ENCODE data around the gene MPPED2.

MPPED2 gene

DNA sequence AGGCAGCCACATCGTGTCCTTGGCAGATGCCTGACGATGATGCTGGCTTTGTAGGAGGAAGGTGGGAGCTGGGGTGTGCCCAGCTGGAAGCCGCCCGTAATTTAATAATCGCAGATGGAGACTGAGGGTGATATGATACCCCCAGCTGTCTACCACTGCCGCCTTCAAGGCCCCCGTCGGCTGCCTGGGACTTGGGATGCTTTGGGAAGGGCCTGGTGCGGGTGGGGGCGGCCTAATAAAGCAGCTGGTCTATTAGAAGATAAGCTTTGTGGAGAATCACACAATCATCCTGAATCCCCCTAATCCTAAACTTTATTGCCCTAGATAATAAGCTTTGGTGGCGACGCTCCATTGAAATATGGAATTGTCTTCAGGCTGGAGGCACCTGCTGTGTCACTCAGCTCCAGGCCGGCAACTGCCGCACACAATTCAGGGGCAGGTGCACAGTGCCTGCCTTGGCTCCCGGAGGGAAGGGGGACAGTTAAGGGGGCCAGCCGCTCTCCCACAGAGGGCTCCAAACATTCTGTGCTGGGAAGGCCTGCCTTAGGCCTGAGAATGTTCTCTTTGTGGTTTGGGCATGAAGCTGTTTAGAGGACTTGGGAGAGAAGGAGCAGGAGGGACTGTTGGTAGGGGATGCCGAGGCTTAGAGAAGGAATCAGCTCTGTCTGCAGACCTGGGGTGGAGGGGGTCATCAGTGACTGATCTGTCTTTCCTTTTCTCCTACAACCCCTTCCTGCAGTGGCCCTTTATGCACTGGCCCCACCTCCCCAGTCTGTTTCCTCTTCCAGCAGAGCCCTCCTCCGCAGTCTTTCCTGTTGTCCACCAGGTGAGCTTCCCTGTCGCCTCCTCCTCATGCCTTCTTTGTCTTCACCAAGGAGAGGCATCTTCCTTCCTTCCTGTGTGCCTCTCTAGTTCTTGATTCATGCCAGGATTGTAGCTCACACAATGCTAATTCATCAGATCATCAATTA lies 198.0 kb downstream of the MPPED2 start:
- TF ChIP-seq SIN3A (IDR thresholded peaks at IDR 0.05; ENCODE audit: borderline replicate concordance, insufficient read depth, low read length) = no peak
- no peak for TF ChIP-seq FOXP2 (optimal IDR thresholded peaks at IDR 0.05; ENCODE audit: borderline replicate concordance, extremely low read depth, extremely low read length, insufficient read depth)
- no peak for TF ChIP-seq POLR2AphosphoS5 (IDR thresholded peaks at IDR 0.05; ENCODE audit: low read depth, low read length)
- TF ChIP-seq TAF1 (IDR thresholded peaks at IDR 0.05; ENCODE audit: borderline replicate concordance, insufficient read depth, low read length) = no peak
- TF ChIP-seq, protein P1, sequence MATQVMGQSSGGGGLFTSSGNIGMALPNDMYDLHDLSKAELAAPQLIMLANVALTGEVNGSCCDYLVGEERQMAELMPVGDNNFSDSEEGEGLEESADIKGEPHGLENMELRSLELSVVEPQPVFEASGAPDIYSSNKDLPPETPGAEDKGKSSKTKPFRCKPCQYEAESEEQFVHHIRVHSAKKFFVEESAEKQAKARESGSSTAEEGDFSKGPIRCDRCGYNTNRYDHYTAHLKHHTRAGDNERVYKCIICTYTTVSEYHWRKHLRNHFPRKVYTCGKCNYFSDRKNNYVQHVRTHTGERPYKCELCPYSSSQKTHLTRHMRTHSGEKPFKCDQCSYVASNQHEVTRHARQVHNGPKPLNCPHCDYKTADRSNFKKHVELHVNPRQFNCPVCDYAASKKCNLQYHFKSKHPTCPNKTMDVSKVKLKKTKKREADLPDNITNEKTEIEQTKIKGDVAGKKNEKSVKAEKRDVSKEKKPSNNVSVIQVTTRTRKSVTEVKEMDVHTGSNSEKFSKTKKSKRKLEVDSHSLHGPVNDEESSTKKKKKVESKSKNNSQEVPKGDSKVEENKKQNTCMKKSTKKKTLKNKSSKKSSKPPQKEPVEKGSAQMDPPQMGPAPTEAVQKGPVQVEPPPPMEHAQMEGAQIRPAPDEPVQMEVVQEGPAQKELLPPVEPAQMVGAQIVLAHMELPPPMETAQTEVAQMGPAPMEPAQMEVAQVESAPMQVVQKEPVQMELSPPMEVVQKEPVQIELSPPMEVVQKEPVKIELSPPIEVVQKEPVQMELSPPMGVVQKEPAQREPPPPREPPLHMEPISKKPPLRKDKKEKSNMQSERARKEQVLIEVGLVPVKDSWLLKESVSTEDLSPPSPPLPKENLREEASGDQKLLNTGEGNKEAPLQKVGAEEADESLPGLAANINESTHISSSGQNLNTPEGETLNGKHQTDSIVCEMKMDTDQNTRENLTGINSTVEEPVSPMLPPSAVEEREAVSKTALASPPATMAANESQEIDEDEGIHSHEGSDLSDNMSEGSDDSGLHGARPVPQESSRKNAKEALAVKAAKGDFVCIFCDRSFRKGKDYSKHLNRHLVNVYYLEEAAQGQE (IDR thresholded peaks at IDR 0.05; ENCODE audit: insufficient read depth in 1 of 2, low read depth in 2 of 2, low read length in 2 of 2) = no peak

DNA sequence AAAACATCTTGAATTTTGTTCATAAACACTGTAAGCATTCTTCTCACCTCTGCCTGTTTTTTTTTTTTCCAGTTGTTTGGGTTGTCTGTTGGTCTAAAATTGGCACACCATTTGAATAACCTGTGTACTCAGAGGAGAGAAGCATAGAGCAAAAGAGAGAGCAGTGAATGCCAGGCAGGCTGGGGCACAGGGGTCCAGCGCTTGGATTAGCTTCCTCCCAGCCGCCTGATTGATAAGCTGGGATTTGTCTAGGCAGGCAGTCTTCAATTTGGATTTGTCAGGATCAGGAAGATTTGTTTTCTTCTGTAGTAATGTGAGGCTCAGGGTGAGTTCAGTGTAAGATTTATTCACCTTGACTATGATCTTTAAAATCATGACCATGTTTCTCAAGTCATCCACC lies 204.3 kb downstream of the MPPED2 start:
- TF ChIP-seq SIN3A (IDR thresholded peaks at IDR 0.05; ENCODE audit: borderline replicate concordance, insufficient read depth, low read length) (no peak), TAF1 (IDR thresholded peaks at IDR 0.05; ENCODE audit: borderline replicate concordance, insufficient read depth, low read length) (no peak), FOXP2 (optimal IDR thresholded peaks at IDR 0.05; ENCODE audit: borderline replicate concordance, extremely low read depth, extremely low read length, insufficient read depth) (no peak), POLR2AphosphoS5 (IDR thresholded peaks at IDR 0.05; ENCODE audit: low read depth, low read length) (no peak)
- TF ChIP-seq, protein P1 (IDR thresholded peaks at IDR 0.05; ENCODE audit: insufficient read depth in 1 of 2, low read depth in 2 of 2, low read length in 2 of 2) = no peak

- TF ChIP-seq POLR2AphosphoS5 (IDR thresholded peaks at IDR 0.05; ENCODE audit: low read depth, low read length) (no peak), TAF1 (IDR thresholded peaks at IDR 0.05; ENCODE audit: borderline replicate concordance, insufficient read depth, low read length) (no peak), SIN3A (IDR thresholded peaks at IDR 0.05; ENCODE audit: borderline replicate concordance, insufficient read depth, low read length) (no peak), FOXP2 (optimal IDR thresholded peaks at IDR 0.05; ENCODE audit: borderline replicate concordance, extremely low read depth, extremely low read length, insufficient read depth) (no peak)
- TF ChIP-seq, protein P1 (IDR thresholded peaks at IDR 0.05; ENCODE audit: insufficient read depth in 1 of 2, low read depth in 2 of 2, low read length in 2 of 2) = no peak
These were observed 205.3 kb downstream of the MPPED2 start for GRCh38 chr11:30380846-30381245.

DNA sequence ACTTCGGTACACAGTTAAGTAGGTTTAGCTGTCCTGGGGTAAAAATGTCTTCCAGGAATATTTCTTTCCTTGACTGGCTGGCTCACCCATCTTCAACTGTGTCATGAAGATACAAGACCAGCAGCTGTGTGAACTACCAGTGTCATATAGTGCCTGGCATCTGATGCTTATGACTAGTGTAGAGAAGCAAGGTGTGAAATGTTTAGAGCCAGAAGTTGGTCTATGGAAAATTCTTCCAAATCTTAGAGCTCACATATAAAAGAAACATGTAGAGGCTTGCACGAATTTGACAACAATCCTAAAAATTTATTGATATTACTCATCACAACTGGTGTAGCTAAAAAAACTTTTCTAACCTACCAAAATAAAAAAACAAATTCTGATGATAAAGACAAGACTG lies 208.8 kb downstream of the MPPED2 start:
- TF ChIP-seq FOXP2 (optimal IDR thresholded peaks at IDR 0.05; ENCODE audit: borderline replicate concordance, extremely low read depth, extremely low read length, insufficient read depth) = no peak
- TF ChIP-seq SIN3A (IDR thresholded peaks at IDR 0.05; ENCODE audit: borderline replicate concordance, insufficient read depth, low read length) = no peak
- TF ChIP-seq POLR2AphosphoS5 (IDR thresholded peaks at IDR 0.05; ENCODE audit: low read depth, low read length) = no peak
- TF ChIP-seq, protein P1 (IDR thresholded peaks at IDR 0.05; ENCODE audit: insufficient read depth in 1 of 2, low read depth in 2 of 2, low read length in 2 of 2) = no peak
- no peak for TF ChIP-seq TAF1 (IDR thresholded peaks at IDR 0.05; ENCODE audit: borderline replicate concordance, insufficient read depth, low read length)

Measured in PFSK-1 (cell line).